ENCODE measurements around the gene OPN3. TPM values are rescaled to one million over a fixed set of nuclear protein-coding genes. Genes with fewer than 3 reads are reported as not detected.

The OPN3 gene
- total and polyA plus RNA-seq, 9 of the 15 experiments (the other 6 are each of a cell fraction or from before 2014, with no cell fraction given) = 4.2 to 34.6 (median 17.0) TPM

- peak; percentile 94 for TF ChIP-seq ZNF121 (CRISPR knock-in tag; conservative IDR thresholded peaks at IDR 0.05)
- TF ChIP-seq TSC22D4 (tag; IDR thresholded peaks at IDR 0.05) = no peak
- no peak for TF ChIP-seq HNRNPLL (IDR thresholded peaks at IDR 0.05; ENCODE audit: low read depth, low read length, poor library complexity, severe bottlenecking)
- TF ChIP-seq RBM17 (IDR thresholded peaks at IDR 0.05; ENCODE audit: borderline replicate concordance, low read depth, low read length) = no peak
- TF ChIP-seq TEAD4 (IDR thresholded peaks at IDR 0.05; ENCODE audit: low read length) = peak; percentile 64
- TF ChIP-seq TEAD4 (CRISPR knock-in tag; IDR thresholded peaks at IDR 0.05; ENCODE audit: borderline replicate concordance) = no peak
Observed at GRCh38 chr1:241596633-241597032, 43.5 kb downstream of the OPN3 start (continued).

GRCh38 chr1:241593186-241593585 is 47.0 kb downstream of the OPN3 start:
- H3K27ac ChIP-seq (ENCODE audit: extremely low read depth, low read depth, low read length) = no peak overlapping the region
- ChIA-PET POLR2A (interaction anchor here (0.6 to 0.8 kb wide), 2 partner anchors 12 to 140 kb away, joined by 3 to 4 read pairs; no protein-coding TSS in a partner anchor), CTCF (ENCODE audit: low intra/inter-chr PET ratio) (no interaction called here)
- BruUV-seq (replicated peaks) = no TSS peak
- DNase-seq (ENCODE audit: extremely low read depth in 1 of 4, low spot score in 3 of 4) (peak in 1 of 4 experiments; percentile 3), FAIRE-seq (no peak), ATAC-seq (no peak)
- TF ChIP-seq MEIS2 (IDR thresholded peaks at IDR 0.05; ENCODE audit: partially characterized antibody) (peak; percentile 25), MAFG (tag; conservative IDR thresholded peaks at IDR 0.05) (no peak)
- no peak overlapping the region for H3K9ac ChIP-seq (ENCODE audit: insufficient read depth in 1 of 2, low read depth in 2 of 2, low read length in 2 of 2)
- no peaks in the 10 kb centered on the region for H3K9me3 ChIP-seq (replicated peaks; ENCODE audit: control insufficient read depth, insufficient read depth, low read depth, low read length)
- intact Hi-C loops (cut with micrococcal nuclease) = loop anchor here (10.0 kb wide), 1 partner anchor 708 kb away; no protein-coding TSS in a partner anchor
- no peak overlapping the region for H2AFZ ChIP-seq (ENCODE audit: low read depth, low read length)
- no peaks in the 10 kb centered on the region for H3K27me3 ChIP-seq (ENCODE audit: control insufficient read depth in 2 of 2, insufficient read depth in 2 of 2, low read length in 2 of 2)
- no peaks in the 10 kb centered on the region for H3K79me2 ChIP-seq (ENCODE audit: control insufficient read depth, insufficient read depth, low read length)
- H3K9me1 ChIP-seq (ENCODE audit: control insufficient read depth, insufficient read depth, low read length) = no peaks in the 10 kb centered on the region
- in situ Hi-C loops (cut with MboI) = loop anchor here (5.0 kb wide), 1 partner anchor 41 kb away; no protein-coding TSS in a partner anchor
- H3K36me3 ChIP-seq (ENCODE audit: control insufficient read depth, insufficient read depth, low read length) = peaks cover 7% of the 10 kb centered on the region; the same call in 1 of the 3 replicates
- peaks cover 4 to 9% of the 10 kb centered on the region in 2 experiments; a peak in 4 of 5 replicates for H3K4me1 ChIP-seq (replicated peaks in 1 of 2; ENCODE audit: control insufficient read depth in 2 of 2, insufficient read depth in 2 of 2, low read length in 2 of 2)
- no peaks in the 10 kb centered on the region for H4K20me1 ChIP-seq (replicated peaks; ENCODE audit: control insufficient read depth, insufficient read depth, low read length)
- 81% methylated on average over 1 of the region's 1 CpG for WGBS (ENCODE audit: insufficient coverage, low coverage, missing lambda C conversion rate)
- H3K4me2 ChIP-seq (ENCODE audit: insufficient read depth, low read length) = no peak overlapping the region
- H3K4me3 ChIP-seq = no peak overlapping the region
